ENCODE results near the gene CES2. TPM values are rescaled to one million over a fixed set of nuclear protein-coding genes. Genes with fewer than 3 reads are reported as not detected.

CES2 gene
- 34.1 TPM for total RNA-seq

DNA sequence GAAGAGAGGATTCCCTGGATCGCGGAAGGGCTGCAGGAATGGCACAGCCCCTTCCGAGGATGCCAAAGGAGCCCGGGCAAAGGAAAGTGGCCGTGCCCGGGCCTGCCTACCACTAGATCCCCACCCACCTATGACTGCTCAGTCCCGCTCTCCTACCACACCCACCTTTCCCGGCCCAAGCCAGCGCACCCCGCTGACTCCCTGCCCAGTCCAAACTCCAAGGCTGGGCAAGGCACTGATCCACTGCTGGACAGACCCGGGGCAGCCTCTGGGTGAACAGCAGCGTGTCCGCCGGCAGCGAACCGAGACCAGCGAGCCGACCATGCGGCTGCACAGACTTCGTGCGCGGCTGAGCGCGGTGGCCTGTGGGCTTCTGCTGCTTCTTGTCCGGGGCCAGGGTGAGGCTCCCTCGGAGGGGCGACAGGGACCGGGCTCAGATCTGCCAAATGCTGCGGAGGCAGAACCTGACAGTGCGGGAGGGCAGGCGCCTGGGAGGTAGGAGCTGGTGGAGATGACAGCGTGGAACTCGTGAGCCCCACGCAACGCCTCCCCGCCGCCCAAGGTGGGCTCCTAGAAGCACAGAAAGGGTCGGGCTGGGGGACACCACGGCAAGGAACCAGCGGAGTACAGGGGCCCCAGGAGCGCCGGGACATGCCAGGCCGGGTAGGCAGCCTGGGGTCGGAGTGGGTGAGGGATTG, at the start of gene CES2:
CES2 (plus strand) TSS at position 203 of the 698 bp plus-strand sequence; CDS start at position 323, 120 bp downstream.

GRCh38 chr16:66918803-66919568, 16.3 kb upstream of the CES2 start, which contains the start of gene CDH16:
Gene CDH16 (minus strand): TSS chr16:66918885. CDS start chr16:66918065, 820 bp downstream.

DNA sequence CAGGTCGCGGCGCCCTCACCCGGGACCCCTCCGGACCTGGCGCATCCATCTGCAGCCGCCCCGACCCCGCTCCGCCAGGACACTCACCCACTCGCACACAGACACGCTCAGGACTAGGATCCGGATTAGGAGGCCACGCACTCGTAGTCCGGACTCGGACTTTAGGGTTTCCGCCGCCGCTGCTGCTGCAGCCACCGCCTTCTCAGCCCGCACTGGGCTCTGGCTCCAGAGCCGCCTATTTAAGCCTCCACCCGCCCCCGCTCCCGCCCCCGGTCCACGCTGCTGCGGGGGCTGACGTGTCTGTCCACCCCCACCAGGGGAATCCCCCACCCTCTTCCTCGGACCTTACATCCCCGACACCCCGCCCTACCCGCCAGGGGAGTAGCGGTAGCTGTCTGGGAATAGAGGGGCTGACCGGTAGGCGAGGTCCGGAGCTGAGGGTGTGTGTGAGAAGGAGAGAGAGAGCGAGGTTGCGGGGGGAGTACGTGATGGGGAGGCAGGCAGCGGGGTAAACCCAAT, 9.9 kb upstream of the CES2 start, which contains the start of gene RRAD:
RRAD (minus strand) TSS at position 214 of the 519 bp plus-strand sequence. CDS start 356 bp downstream, outside the sequence.

GRCh38 chr16:66934138-66934838, 1.0 kb upstream of the CES2 start, which contains the start of gene CIAO2B:
Gene CIAO2B (minus strand): TSS chr16:66934402. CDS start chr16:66934364, 38 bp downstream.

DNA sequence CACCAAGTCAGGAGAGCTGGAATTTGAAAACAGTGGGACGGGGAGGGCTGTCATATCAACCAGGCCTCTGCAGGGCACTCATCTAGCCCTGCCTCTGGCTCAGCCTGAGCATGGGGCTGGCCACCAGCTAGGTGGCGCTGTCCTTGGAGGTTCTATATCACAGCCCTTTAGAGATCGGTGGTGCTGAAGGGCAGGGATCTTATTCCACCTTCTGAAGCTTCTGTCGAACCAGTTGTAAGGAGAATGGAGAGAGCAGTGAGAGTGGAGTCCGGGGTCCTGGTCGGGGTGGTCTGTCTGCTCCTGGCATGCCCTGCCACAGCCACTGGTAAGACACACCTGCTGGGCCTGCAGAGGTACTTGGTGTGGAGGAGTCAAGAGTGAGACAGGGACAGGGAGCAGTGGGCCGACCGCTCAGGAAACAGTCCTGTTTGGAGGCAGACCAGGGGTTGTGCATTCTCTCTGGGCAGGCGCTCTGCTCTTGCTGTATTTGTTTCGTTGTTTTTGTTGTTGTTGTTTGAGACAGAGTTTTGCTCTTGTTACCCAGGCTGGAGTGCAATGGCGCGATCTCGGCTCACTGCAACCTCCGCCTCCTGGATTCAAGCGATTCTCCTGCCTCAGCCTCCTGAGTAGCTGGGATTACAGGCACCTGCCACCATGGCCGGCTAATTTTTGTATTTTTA, 25.9 kb downstream of the CES2 start, which contains the start of gene CES3:
CES3 (plus strand) TSS at position 202 of the 680 bp plus-strand sequence; CDS start at position 244, 42 bp downstream.

DNA sequence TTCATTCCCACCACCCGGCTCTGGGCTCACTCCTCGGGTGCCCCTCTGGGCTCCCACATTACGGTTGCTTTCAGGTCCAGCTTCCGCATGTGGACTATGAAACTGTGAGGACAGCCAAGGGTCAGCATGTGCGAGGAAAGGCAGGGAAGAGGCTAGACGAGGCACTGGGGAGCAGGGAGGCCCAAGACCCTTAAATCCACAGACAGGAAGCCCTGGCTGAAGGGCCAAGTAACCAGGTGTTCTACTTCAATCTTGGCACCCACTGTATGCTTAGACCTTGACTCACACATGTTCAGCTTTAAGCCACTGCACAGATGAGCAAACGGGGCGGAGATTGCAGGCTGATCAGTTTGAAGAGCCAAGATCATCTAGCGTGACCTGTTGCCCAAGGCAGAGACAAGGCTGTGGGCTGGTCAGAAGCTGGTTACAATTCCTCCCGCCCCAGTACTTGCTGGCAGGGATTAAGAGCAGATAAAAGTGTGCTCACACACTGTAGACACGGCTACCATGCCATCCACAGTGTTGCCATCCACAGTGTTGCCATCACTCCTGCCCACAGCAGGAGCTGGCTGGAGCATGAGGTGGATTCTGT, 53.0 kb downstream of the CES2 start, which contains the start of gene CES4A:
CES4A (plus strand) TSS at position 393 of the 592 bp plus-strand sequence; CDS start at position 577, 184 bp downstream.

Other genes starting within 250 kb of the CES2 start
- gene CMTM4, start 238.8 kb upstream of the CES2 start, total RNA-seq: 43.5 TPM
- gene DYNC1LI2, start 183.9 kb upstream of the CES2 start, total RNA-seq: 226 TPM
- gene TERB1, start 133.9 kb upstream of the CES2 start, total RNA-seq: not detected
- gene NAE1, start 104.5 kb upstream of the CES2 start, total RNA-seq: 90.3 TPM
- gene CA7, start 91.1 kb upstream of the CES2 start, total RNA-seq: not detected
- gene PDP2, start 55.0 kb upstream of the CES2 start, total RNA-seq: 12.7 TPM
- gene CDH16, start 16.6 kb upstream of the CES2 start, total RNA-seq: not detected
- 52.9 TPM for gene RRAD, start 10.0 kb upstream of the CES2 start, total RNA-seq
- 87.1 TPM for gene CIAO2B, start 1.1 kb upstream of the CES2 start, total RNA-seq
- 0.77 TPM for gene CES3, start 25.8 kb downstream of the CES2 start, total RNA-seq
- gene CES4A, start 53.1 kb downstream of the CES2 start, total RNA-seq: 8.9 TPM
- gene CBFB, start 93.6 kb downstream of the CES2 start, total RNA-seq: 47.7 TPM
- gene PHAF1, start 174.4 kb downstream of the CES2 start, total RNA-seq: 28.2 TPM
- gene B3GNT9, start 215.5 kb downstream of the CES2 start, total RNA-seq: 26.2 TPM
- 6.3 TPM for gene TRADD, start 224.4 kb downstream of the CES2 start, total RNA-seq
- 7.9 TPM for gene FBXL8, start 224.4 kb downstream of the CES2 start, total RNA-seq
- 33.2 TPM for gene HSF4, start 229.2 kb downstream of the CES2 start, total RNA-seq
- 12.4 TPM for gene NOL3, start 235.0 kb downstream of the CES2 start, total RNA-seq
- 44.2 TPM for gene MATCAP1, start 248.4 kb downstream of the CES2 start, total RNA-seq

All from camera-type eye (tissue), 1 donor.